ENCODE measurements around the gene CDH16.

Gene CDH16

GRCh38 chr16:66927918-66928649, 9.4 kb upstream of the CDH16 start:
- no peaks in the 10 kb centered on the region for H3F3A ChIP-seq (ENCODE audit: low read depth)
- no peak overlapping the region for H2AFZ ChIP-seq (ENCODE audit: low read length)
- no peaks in the 10 kb centered on the region for H3K36me3 ChIP-seq (ENCODE audit: insufficient read depth, low read length)
- H3K9ac ChIP-seq (ENCODE audit: low read depth, low read length, poor library complexity, severe bottlenecking): no peak overlapping the region
- H3K4me3 ChIP-seq (ENCODE audit: low read length, poor library complexity, severe bottlenecking): no peak overlapping the region
- H3K4me1 ChIP-seq (ENCODE audit: insufficient read depth, low read length, poor library complexity, severe bottlenecking): peaks cover 7% of the 10 kb centered on the region
- no peaks in the 10 kb centered on the region for H3K27me3 ChIP-seq (ENCODE audit: insufficient read depth, low read length, poor library complexity, severe bottlenecking)
- H3K9me3 ChIP-seq (ENCODE audit: insufficient read depth, low read depth, low read length): no peaks in the 10 kb centered on the region
- H4K20me1 ChIP-seq (ENCODE audit: insufficient read depth, low read length, poor library complexity, severe bottlenecking): peaks cover 5% of the 10 kb centered on the region
- no peak overlapping the region for H3K4me2 ChIP-seq (ENCODE audit: low read depth, low read length, poor library complexity, severe bottlenecking)
- no peak for TF ChIP-seq CTCF (conservative IDR thresholded peaks at IDR 0.05; ENCODE audit: low read length)
- no peak for TF ChIP-seq EZH2phosphoT487 (IDR thresholded peaks at IDR 0.05; ENCODE audit: borderline replicate concordance)
- H3K9me2 ChIP-seq (replicated peaks; ENCODE audit: low read depth, low read length): no peaks in the 10 kb centered on the region
- H3K79me2 ChIP-seq (ENCODE audit: insufficient read depth, low read length): peaks cover 9% of the 10 kb centered on the region

- no peaks in the 10 kb centered on the region for H4K20me1 ChIP-seq (ENCODE audit: insufficient read depth, low read length, poor library complexity, severe bottlenecking)
- H3K79me2 ChIP-seq (ENCODE audit: insufficient read depth, low read length): no peaks in the 10 kb centered on the region; the same call in 1 of the 2 replicates
- no peaks in the 10 kb centered on the region for H3F3A ChIP-seq (ENCODE audit: low read depth)
- H3K9me3 ChIP-seq (ENCODE audit: insufficient read depth, low read depth, low read length): no peaks in the 10 kb centered on the region
- H3K4me1 ChIP-seq (ENCODE audit: insufficient read depth, low read length, poor library complexity, severe bottlenecking): no peaks in the 10 kb centered on the region
- H3K9ac ChIP-seq (ENCODE audit: low read depth, low read length, poor library complexity, severe bottlenecking): no peak overlapping the region
- H3K9me2 ChIP-seq (replicated peaks; ENCODE audit: low read depth, low read length): no peaks in the 10 kb centered on the region
- H2AFZ ChIP-seq (ENCODE audit: low read length): no peak overlapping the region
- no peaks in the 10 kb centered on the region for H3K27me3 ChIP-seq (ENCODE audit: insufficient read depth, low read length, poor library complexity, severe bottlenecking)
- no peaks in the 10 kb centered on the region for H3K36me3 ChIP-seq (ENCODE audit: insufficient read depth, low read length)
- no peak overlapping the region for H3K4me2 ChIP-seq (ENCODE audit: low read depth, low read length, poor library complexity, severe bottlenecking)
- no peak overlapping the region for H3K4me3 ChIP-seq (ENCODE audit: low read length, poor library complexity, severe bottlenecking)
- TF ChIP-seq EZH2phosphoT487 (IDR thresholded peaks at IDR 0.05; ENCODE audit: borderline replicate concordance): no peak
- TF ChIP-seq CTCF (conservative IDR thresholded peaks at IDR 0.05; ENCODE audit: low read length): no peak
These were observed 8.3 kb upstream of the CDH16 start for GRCh38 chr16:66926961-66927436.

- Histone ChIP-seq H3K9me2 (replicated peaks; ENCODE audit: low read depth, low read length) (no peaks in the 10 kb centered on the region), H3K9me3 (ENCODE audit: insufficient read depth, low read depth, low read length) (no peaks in the 10 kb centered on the region), H4K20me1 (ENCODE audit: insufficient read depth, low read length, poor library complexity, severe bottlenecking) (no peaks in the 10 kb centered on the region), H3K4me2 (ENCODE audit: low read depth, low read length, poor library complexity, severe bottlenecking) (no peak overlapping the region), H3K9ac (ENCODE audit: low read depth, low read length, poor library complexity, severe bottlenecking) (no peak overlapping the region), H3K36me3 (ENCODE audit: insufficient read depth, low read length) (no peaks in the 10 kb centered on the region), H3F3A (ENCODE audit: low read depth) (no peaks in the 10 kb centered on the region), H2AFZ (ENCODE audit: low read length) (no peak overlapping the region), H3K27me3 (ENCODE audit: insufficient read depth, low read length, poor library complexity, severe bottlenecking) (no peaks in the 10 kb centered on the region), H3K79me2 (ENCODE audit: insufficient read depth, low read length) (no peaks in the 10 kb centered on the region), H3K4me3 (ENCODE audit: low read length, poor library complexity, severe bottlenecking) (no peak overlapping the region), H3K4me1 (ENCODE audit: insufficient read depth, low read length, poor library complexity, severe bottlenecking) (no peaks in the 10 kb centered on the region)
- no peak for TF ChIP-seq CTCF (conservative IDR thresholded peaks at IDR 0.05; ENCODE audit: low read length)
- TF ChIP-seq EZH2phosphoT487 (IDR thresholded peaks at IDR 0.05; ENCODE audit: borderline replicate concordance): no peak
These were observed 7.7 kb upstream of the CDH16 start for GRCh38 chr16:66926171-66926947.

Data from Loucy (cell line).